Astrocyte of the spinal cord (primary cell): ENCODE results near the gene HRC.
A peak's percentile ranks its signal among the peaks of the same experiment; 100 is the strongest.

Experiments
- DNase-seq: peaks from one replicate; pipeline ENCODE4 v3.0.0; 2011; ENCODE audit warnings: low read depth, low spot score
- H3K4me3 ChIP-seq: 2 replicates; pipeline ENCODE4 v1.5.1; 2011; ENCODE audit warnings: low read depth, mild to moderate bottlenecking, low read length, moderate library complexity
- CTCF ChIP-seq: IDR thresholded peaks from 2 replicates; pipeline ENCODE4 v1.5.1; 2012; ENCODE audit warnings: low read depth, mild to moderate bottlenecking, low read length, inconsistent platforms
- in situ Hi-C: cut with HindIII; loops from 2 replicates; pipeline ENCODE4 v1.10.0; 2017; ENCODE audit warnings: low sequenced_read_pairs

Gene HRC

GRCh38 chr19:49145573-49146407, 9.4 kb downstream of the HRC start:
- peak overlapping the region; percentile 12 for H3K4me3 ChIP-seq
- in situ Hi-C loops = no loop called here
- peak; percentile 75 for DNase-seq
- TF ChIP-seq CTCF = peak; percentile 90

- in situ Hi-C loops = no loop called here
Measured at GRCh38 chr19:49142866-49143335, 12.3 kb downstream of the HRC start.

GRCh38 chr19:49141352-49141751, 13.8 kb downstream of the HRC start:
- no peak overlapping the region for H3K4me3 ChIP-seq
- TF ChIP-seq CTCF = no peak
- in situ Hi-C loops = no loop called here
- DNase-seq = no peak

More at GRCh38 chr19:49142866-49143335, 12.3 kb downstream of the HRC start:
- H3K4me3 ChIP-seq = peak overlapping the region; percentile 71
- DNase-seq = peak; percentile 90
- TF ChIP-seq CTCF = no peak

- in situ Hi-C loops = no loop called here
- no peak for DNase-seq
- no peak overlapping the region for H3K4me3 ChIP-seq
- TF ChIP-seq CTCF = no peak
Measured at GRCh38 chr19:49140951-49141350, 14.2 kb downstream of the HRC start.

- no peak overlapping the region for H3K4me3 ChIP-seq
- in situ Hi-C loops = no loop called here
- no peak for TF ChIP-seq CTCF
- no peak for DNase-seq
Measured at GRCh38 chr19:49136771-49137171, 18.4 kb downstream of the HRC start.

- in situ Hi-C loops = no loop called here
- no peak for DNase-seq
- H3K4me3 ChIP-seq = no peak overlapping the region
- TF ChIP-seq CTCF = no peak
Measured at GRCh38 chr19:49135686-49136085, 19.5 kb downstream of the HRC start.
